ENCODE results near the gene CMSS1. TPM values are rescaled to one million over a fixed set of nuclear protein-coding genes. Genes with fewer than 3 reads are reported as not detected.

CMSS1 gene
- total RNA-seq, 4 donors from 2014 or later = 11.2 to 16.3 (median 14.1) TPM

GRCh38 chr3:99862208-99862607, 44.5 kb downstream of the CMSS1 start:
- H3K4me3 ChIP-seq = no peak overlapping the region
- peaks cover 0 to 78% (median 11%) of the 10 kb centered on the region in 4 donors for H3K36me3 ChIP-seq
- 55% methylated on average over 2 of the region's 2 CpGs for WGBS
- peak overlapping the region; percentile 85 to 96 (median 94) for H3K27ac ChIP-seq (replicated peaks in 1 of 4)
- no peak for DNase-seq (ENCODE audit: extremely low spot score)
- intact Hi-C loops (cut with DNase I) = no loop called here
- peaks cover 47 to 100% (median 98%) of the 10 kb centered on the region in 4 donors for H3K4me1 ChIP-seq
- H3K9me3 ChIP-seq = no peaks in the 10 kb centered on the region
- TF ChIP-seq EP300 (IDR thresholded peaks at IDR 0.05) (no peak), POLR2AphosphoS5 (IDR thresholded peaks at IDR 0.05) (peak in 1 of 2 donors; percentile 6)
- TF ChIP-seq, protein P1, sequence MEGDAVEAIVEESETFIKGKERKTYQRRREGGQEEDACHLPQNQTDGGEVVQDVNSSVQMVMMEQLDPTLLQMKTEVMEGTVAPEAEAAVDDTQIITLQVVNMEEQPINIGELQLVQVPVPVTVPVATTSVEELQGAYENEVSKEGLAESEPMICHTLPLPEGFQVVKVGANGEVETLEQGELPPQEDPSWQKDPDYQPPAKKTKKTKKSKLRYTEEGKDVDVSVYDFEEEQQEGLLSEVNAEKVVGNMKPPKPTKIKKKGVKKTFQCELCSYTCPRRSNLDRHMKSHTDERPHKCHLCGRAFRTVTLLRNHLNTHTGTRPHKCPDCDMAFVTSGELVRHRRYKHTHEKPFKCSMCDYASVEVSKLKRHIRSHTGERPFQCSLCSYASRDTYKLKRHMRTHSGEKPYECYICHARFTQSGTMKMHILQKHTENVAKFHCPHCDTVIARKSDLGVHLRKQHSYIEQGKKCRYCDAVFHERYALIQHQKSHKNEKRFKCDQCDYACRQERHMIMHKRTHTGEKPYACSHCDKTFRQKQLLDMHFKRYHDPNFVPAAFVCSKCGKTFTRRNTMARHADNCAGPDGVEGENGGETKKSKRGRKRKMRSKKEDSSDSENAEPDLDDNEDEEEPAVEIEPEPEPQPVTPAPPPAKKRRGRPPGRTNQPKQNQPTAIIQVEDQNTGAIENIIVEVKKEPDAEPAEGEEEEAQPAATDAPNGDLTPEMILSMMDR (IDR thresholded peaks at IDR 0.05) = no peak
- H3K27me3 ChIP-seq = no peaks in the 10 kb centered on the region

- WGBS = 88% methylated on average over 6 of the region's 6 CpGs
- no peak overlapping the region for H3K4me3 ChIP-seq
Observed at GRCh38 chr3:99863002-99863401, 45.3 kb downstream of the CMSS1 start.

GRCh38 chr3:99863588-99863987, 45.9 kb downstream of the CMSS1 start:
- peaks cover 0 to 68% (median 9%) of the 10 kb centered on the region in 4 donors for H3K36me3 ChIP-seq
- TF ChIP-seq, protein P1 (IDR thresholded peaks at IDR 0.05) = no peak
- TF ChIP-seq EP300 (IDR thresholded peaks at IDR 0.05) = no peak
- no peak for TF ChIP-seq POLR2A (IDR thresholded peaks at IDR 0.05; ENCODE audit: low read depth)
- TF ChIP-seq POLR2AphosphoS5 (IDR thresholded peaks at IDR 0.05) = no peak
- no peak overlapping the region for H3K4me3 ChIP-seq
- H3K4me1 ChIP-seq = peaks cover 51 to 100% (median 97%) of the 10 kb centered on the region in 4 donors
- intact Hi-C loops (cut with DNase I) = no loop called here
- DNase-seq (ENCODE audit: extremely low spot score) = no peak
- WGBS = 62% methylated on average over 2 of the region's 2 CpGs
- H3K27ac ChIP-seq (replicated peaks in 1 of 4) = peak overlapping the region; percentile 93 to 96 (median 94)
- no peaks in the 10 kb centered on the region for H3K27me3 ChIP-seq
- H3K9me3 ChIP-seq = no peaks in the 10 kb centered on the region

More at GRCh38 chr3:99863002-99863401, 45.3 kb downstream of the CMSS1 start:
- H3K4me1 ChIP-seq = peaks cover 47 to 100% (median 98%) of the 10 kb centered on the region in 4 donors
- no peaks in the 10 kb centered on the region for H3K9me3 ChIP-seq
- peaks cover 0 to 74% (median 9%) of the 10 kb centered on the region in 4 donors for H3K36me3 ChIP-seq
- TF ChIP-seq POLR2AphosphoS5 (IDR thresholded peaks at IDR 0.05) (no peak), POLR2A (IDR thresholded peaks at IDR 0.05; ENCODE audit: low read depth) (no peak), EP300 (IDR thresholded peaks at IDR 0.05) (no peak)
- TF ChIP-seq, protein P1 (IDR thresholded peaks at IDR 0.05) = no peak
- no peak for DNase-seq (ENCODE audit: extremely low spot score)
- H3K27me3 ChIP-seq = no peaks in the 10 kb centered on the region
- intact Hi-C loops (cut with DNase I) = no loop called here
- H3K27ac ChIP-seq (replicated peaks in 1 of 4) = peak overlapping the region; percentile 85 to 96 (median 94)

DNA sequence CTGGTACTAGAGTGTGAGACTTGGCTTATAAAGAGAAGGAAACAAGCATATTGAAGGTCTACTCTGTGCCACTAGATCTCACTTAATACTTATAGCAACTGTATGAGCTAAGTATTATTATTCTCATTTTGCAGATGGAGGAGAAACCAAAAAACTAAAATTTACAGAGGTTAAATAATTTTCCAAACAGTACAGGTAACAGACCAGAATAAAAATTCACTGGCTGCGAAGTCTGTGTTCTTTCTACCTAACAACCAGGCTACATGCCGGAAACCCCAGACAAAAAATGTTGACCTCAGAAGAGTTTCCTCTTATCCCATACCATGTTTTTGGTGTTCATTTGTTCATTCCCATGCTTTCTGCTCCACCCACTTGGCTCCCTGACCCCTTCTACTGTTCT, 46.6 kb downstream of the CMSS1 start:
- 87% methylated on average over 2 of the region's 2 CpGs for WGBS
- H3K27me3 ChIP-seq = no peaks in the 10 kb centered on the region
- intact Hi-C loops (cut with DNase I) = no loop called here
- H3K4me3 ChIP-seq = no peak overlapping the region
- TF ChIP-seq POLR2AphosphoS5 (IDR thresholded peaks at IDR 0.05) (no peak), POLR2A (IDR thresholded peaks at IDR 0.05; ENCODE audit: low read depth) (no peak), EP300 (IDR thresholded peaks at IDR 0.05) (no peak)
- TF ChIP-seq, protein P1 (IDR thresholded peaks at IDR 0.05) = no peak
- no peaks in the 10 kb centered on the region for H3K9me3 ChIP-seq
- no peak for DNase-seq (ENCODE audit: extremely low spot score)
- peaks cover 49 to 100% (median 97%) of the 10 kb centered on the region in 4 donors for H3K4me1 ChIP-seq
- H3K27ac ChIP-seq (replicated peaks in 1 of 4) = peak overlapping the region; percentile 93 to 96 (median 94)
- peaks cover 0 to 64% (median 9%) of the 10 kb centered on the region in 4 donors for H3K36me3 ChIP-seq

DNA sequence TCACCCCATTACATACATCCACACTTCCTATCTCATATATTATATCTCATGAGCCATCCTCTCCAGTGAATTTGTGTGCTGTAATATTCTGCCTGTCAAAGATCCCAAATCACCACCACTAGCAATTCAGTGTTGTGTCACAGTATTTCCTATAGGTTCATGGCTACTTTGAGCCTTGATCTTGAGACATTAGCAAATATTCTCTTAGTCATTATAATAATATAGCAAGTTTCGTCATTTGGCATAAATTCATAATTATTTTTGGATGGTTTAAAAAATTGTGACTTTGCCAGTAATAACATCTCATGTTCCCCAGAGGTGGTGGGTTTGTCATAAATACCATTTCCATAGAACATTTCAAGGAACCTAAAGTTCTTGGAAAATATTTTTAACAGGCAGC, 47.7 kb downstream of the CMSS1 start:
- no peak for DNase-seq (ENCODE audit: extremely low spot score)
- WGBS = 55% methylated on average over 1 of the region's 1 CpG

More for the DNA sequence above, 47.7 kb downstream of the CMSS1 start:
- Histone ChIP-seq H3K4me3 (no peak overlapping the region), H3K27me3 (no peaks in the 10 kb centered on the region), H3K9me3 (no peaks in the 10 kb centered on the region), H3K36me3 (peaks cover 0 to 64% (median 9%) of the 10 kb centered on the region in 4 donors), H3K27ac (replicated peaks in 1 of 4) (peak overlapping the region; percentile 93 to 96 (median 94)), H3K4me1 (peaks cover 39 to 100% (median 97%) of the 10 kb centered on the region in 4 donors)
- intact Hi-C loops (cut with DNase I) = loop anchor here (5.0 kb wide), 1 partner anchor 177 kb away; no protein-coding TSS in a partner anchor
- TF ChIP-seq, protein P1 (IDR thresholded peaks at IDR 0.05) = no peak
- no peak for TF ChIP-seq POLR2AphosphoS5 (IDR thresholded peaks at IDR 0.05)
- no peak for TF ChIP-seq POLR2A (IDR thresholded peaks at IDR 0.05; ENCODE audit: low read depth)
- TF ChIP-seq EP300 (IDR thresholded peaks at IDR 0.05) = no peak

Data from esophagus muscularis mucosa (tissue), 4 donors.